Heart left ventricle (tissue), 16 donors: ENCODE data around the gene FOXP1. TPM values are rescaled to one million over a fixed set of nuclear protein-coding genes. Genes with fewer than 3 reads are reported as not detected.
A peak's percentile ranks its signal among the peaks of the same experiment; 100 is the strongest.

Experiments
- ATAC-seq, 4 donors: fragments of 200-7000 bp; cut with Tn5 transposase; one replicate each; pipeline ENCODE4 v1.9.1; 2020 to 2022; ENCODE audit warnings: moderate library complexity in 4 of 4, mild to moderate bottlenecking in 3 of 4, moderate number of reproducible peaks in 1 of 4
- DNase-seq, 5 donors: peaks; one replicate each; pipeline ENCODE4 v3.0.0-alpha.2; 2020
- H3K27ac ChIP-seq, 12 donors: fragments of 200-600 bp; sonication (generic) in 4 of 12; one replicate each; pipeline versions ENCODE4 v1.5.0 to v1.8.0; 2016 to 2022; ENCODE audit warnings: mild to moderate bottlenecking in 2 of 12
- H3K27me3 ChIP-seq, 9 donors: fragments of 200-600 bp; sonication (generic) in 2 of 9; one replicate each; pipeline versions ENCODE4 v1.5.1 to v1.8.0; 2016 to 2022; ENCODE audit warnings: mild to moderate bottlenecking in 3 of 9
- H3K36me3 ChIP-seq, 9 donors: fragments of 200-600 bp; sonication (generic) in 2 of 9; one replicate each; pipeline versions ENCODE4 v1.5.0 to v1.8.0; 2018 to 2022; ENCODE audit warnings: mild to moderate bottlenecking in 2 of 9
- H3K4me1 ChIP-seq, 12 donors: fragments of 200-600 bp; sonication (generic) in 4 of 12; one replicate each; pipeline versions ENCODE4 v1.5.0 to v1.8.0; 2016 to 2022; ENCODE audit warnings: mild to moderate bottlenecking in 3 of 12
- H3K4me3 ChIP-seq, 12 donors: fragments of 200-600 bp; sonication (generic) in 4 of 12; one replicate each; pipeline versions ENCODE4 v1.5.0 to v1.8.0; 2017 to 2022; ENCODE audit warnings: mild to moderate bottlenecking in 9 of 12, moderate library complexity in 4 of 12
- H3K9me3 ChIP-seq, 12 donors: fragments of 200-600 bp; sonication (generic) in 4 of 12; one replicate each; pipeline versions ENCODE4 v1.5.0 to v1.8.0; 2016 to 2022; ENCODE audit warnings: mild to moderate bottlenecking in 1 of 12
- POLR2A ChIP-seq, 2 donors: fragments of 450-650 bp; IDR thresholded peaks; one replicate each; pipeline ENCODE4 v1.6.1; 2017; ENCODE audit warnings: antibody characterized with exemption in 2 of 2, mild to moderate bottlenecking in 2 of 2, moderate library complexity in 2 of 2
- WGBS, 4 donors: extraction: QIAGEN DNeasy Blood & Tissue Kit in 2 of 4; methylation state at CpG; one replicate each; pipeline versions ENCODE4 v1.1.5 to v1.1.7; 2013 to 2018; 5-methylcytosine and 5-hydroxymethylcytosine counted together
- intact Hi-C, 10 donors: fragments of 100-400 bp; cut with DNase I; formaldehyde crosslinking; loops; one replicate each; pipeline versions ENCODE4 v1.11.1 to v1.14.2; 2022
- polyA plus RNA-seq, 2 donors: library from polyadenylated mRNA; stranded (reverse); fragments of 200-250 nt; gene quantifications; one replicate each; pipeline ENCODE4 v1.2.3, GENCODE V29; 2013
- total RNA-seq, 9 donors: library from RNA; depleted of rRNA in 2 of 9; stranded (reverse); fragments of >200 nt in 2 of 9; fragmentation: NEBNext Ultra II Directional in 3 of 9; extraction: Animal tissue kit (Norgen Biotek cat#: 25700) in 3 of 9; gene quantifications; one replicate each; pipeline versions ENCODE4 v1.1.0 to v1.2.4, GENCODE V29; 2016 to 2023
- TF ChIP-seq, protein P1 (sequence below), 12 donors: fragments of 200-600 bp; sonication (generic) in 4 of 12; IDR thresholded peaks; one replicate each; pipeline versions ENCODE4 v1.5.0 to v1.8.0; 2018 to 2022; ENCODE audit warnings: antibody characterized with exemption in 12 of 12, mild to moderate bottlenecking in 5 of 12
- donor health status: ischemic (EF 13 %, LVEDD 7.1; RV severe dilation, severe dysfunction).
- donor health status: healthy with polysubstance abuse.
- donor health status: DM: no; HTN: yes; CAD: no.
- donor health status: DM: no; HTN: no; CAD: no.
- donor health status: ischemic (EF 25% LVEDD 6.9; RV normal size, moderate dysfunction).
- donor health status: ischemic (EF 25% LVEDD 5.7; RV mildly dilated, moderate dysfunction).
- donor health status: healthy.
- donor health status: DM: yes; HTN: yes; CAD: no.
- donor health status: ischemic (EF 35%, LVEDD 5.7; RV mildly dilated, moderate dysfunction).
- donor health status: nonischemic (EF 11% LVEDD 7.7; RV severe dilation, severe dysfunction).
- donor health status: DM: yes; HTN: yes; CAD: no.
- donor health status: PGD.
- donor health status: ischemic (EF 29% LVEDD 5.4; RV normal size, mild dysfunction).
- donor health status: nonischemic (EF 23%, LVEDD 6.1; RV moderate dilation, normal function).

The FOXP1 gene
- total and polyA plus RNA-seq, 11 donors, result 14.9 to 67.8 (median 41.1) TPM

DNA sequence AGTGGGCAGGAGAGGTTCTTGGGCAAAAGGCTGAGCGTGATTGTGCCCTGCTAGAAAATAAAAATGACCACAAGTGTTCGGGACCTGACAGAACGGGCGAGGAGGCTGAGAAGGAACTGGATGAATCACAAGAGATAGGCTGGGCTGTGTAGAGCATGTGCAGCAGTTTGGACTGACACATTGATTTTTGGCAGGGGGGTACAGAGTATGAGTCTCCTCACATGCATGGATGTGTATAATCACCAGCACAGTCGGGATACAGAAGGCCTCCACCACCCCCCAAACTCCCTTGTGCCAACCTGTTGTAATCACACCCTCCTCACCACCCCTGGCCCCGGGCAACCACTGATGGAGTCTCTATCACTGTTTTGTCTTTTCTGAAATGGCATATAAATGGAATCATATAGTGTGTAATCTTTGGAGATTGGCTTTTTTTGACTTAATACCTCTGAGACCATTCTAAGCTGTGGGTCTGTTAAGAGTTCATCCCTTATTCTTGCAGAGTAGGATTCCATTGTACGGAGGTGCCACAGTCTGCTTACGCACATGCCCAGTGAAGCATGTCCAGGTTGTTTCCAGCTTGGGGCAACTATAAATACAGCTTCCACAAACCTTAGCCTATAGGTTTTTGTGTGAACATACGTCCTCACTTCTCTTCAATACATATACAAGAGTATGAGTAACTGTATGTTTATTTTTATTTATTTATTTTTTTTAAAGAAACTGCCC lies 438.8 kb downstream of the FOXP1 start:
- 84 to 90% (median 87%) methylated on average over 9 of the region's 9 CpGs for WGBS, 4 donors
- no peak overlapping the region for H3K27ac ChIP-seq
- H3K27me3 ChIP-seq, result no peaks in the 10 kb centered on the region
- intact Hi-C loops, result loop anchor here in 1 of 10 donors (10.0 kb wide), 1 partner anchor 250 kb away; no protein-coding TSS in a partner anchor
- H3K4me3 ChIP-seq, result no peak overlapping the region
- DNase-seq (no peak), ATAC-seq (peak in 1 of 4 donors; percentile 34)
- H3K36me3 ChIP-seq, result no peaks in the 10 kb centered on the region
- H3K4me1 ChIP-seq, result peaks cover 0 to 5% (median 0%) of the 10 kb centered on the region in 12 donors
- peaks cover 0 to 4% (median 0%) of the 10 kb centered on the region in 12 donors for H3K9me3 ChIP-seq
- no peak for TF ChIP-seq POLR2A (IDR thresholded peaks at IDR 0.05)
- TF ChIP-seq, protein P1, sequence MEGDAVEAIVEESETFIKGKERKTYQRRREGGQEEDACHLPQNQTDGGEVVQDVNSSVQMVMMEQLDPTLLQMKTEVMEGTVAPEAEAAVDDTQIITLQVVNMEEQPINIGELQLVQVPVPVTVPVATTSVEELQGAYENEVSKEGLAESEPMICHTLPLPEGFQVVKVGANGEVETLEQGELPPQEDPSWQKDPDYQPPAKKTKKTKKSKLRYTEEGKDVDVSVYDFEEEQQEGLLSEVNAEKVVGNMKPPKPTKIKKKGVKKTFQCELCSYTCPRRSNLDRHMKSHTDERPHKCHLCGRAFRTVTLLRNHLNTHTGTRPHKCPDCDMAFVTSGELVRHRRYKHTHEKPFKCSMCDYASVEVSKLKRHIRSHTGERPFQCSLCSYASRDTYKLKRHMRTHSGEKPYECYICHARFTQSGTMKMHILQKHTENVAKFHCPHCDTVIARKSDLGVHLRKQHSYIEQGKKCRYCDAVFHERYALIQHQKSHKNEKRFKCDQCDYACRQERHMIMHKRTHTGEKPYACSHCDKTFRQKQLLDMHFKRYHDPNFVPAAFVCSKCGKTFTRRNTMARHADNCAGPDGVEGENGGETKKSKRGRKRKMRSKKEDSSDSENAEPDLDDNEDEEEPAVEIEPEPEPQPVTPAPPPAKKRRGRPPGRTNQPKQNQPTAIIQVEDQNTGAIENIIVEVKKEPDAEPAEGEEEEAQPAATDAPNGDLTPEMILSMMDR (IDR thresholded peaks at IDR 0.05), result no peak

- H3K27me3 ChIP-seq, result no peaks in the 10 kb centered on the region
- TF ChIP-seq POLR2A (IDR thresholded peaks at IDR 0.05), result no peak
- TF ChIP-seq, protein P1 (IDR thresholded peaks at IDR 0.05), result no peak
- ATAC-seq, result no peak
- no peak for DNase-seq
- intact Hi-C loops, result loop anchor here in 1 of 10 donors (10.0 kb wide), 1 partner anchor 251 kb away; no protein-coding TSS in a partner anchor
- peaks cover 0 to 4% (median 0%) of the 10 kb centered on the region in 12 donors for H3K9me3 ChIP-seq
- no peaks in the 10 kb centered on the region for H3K36me3 ChIP-seq
- H3K27ac ChIP-seq, result peak overlapping the region in 1 of 12 donors; percentile 25
- H3K4me1 ChIP-seq, result peaks cover 0 to 5% (median 0%) of the 10 kb centered on the region in 12 donors
- H3K4me3 ChIP-seq, result no peak overlapping the region
- WGBS, 4 donors, result 90 to 94% (median 93%) methylated on average over 4 of the region's 4 CpGs
Measured at GRCh38 chr3:71143493-71143892, 440.0 kb downstream of the FOXP1 start.

DNA sequence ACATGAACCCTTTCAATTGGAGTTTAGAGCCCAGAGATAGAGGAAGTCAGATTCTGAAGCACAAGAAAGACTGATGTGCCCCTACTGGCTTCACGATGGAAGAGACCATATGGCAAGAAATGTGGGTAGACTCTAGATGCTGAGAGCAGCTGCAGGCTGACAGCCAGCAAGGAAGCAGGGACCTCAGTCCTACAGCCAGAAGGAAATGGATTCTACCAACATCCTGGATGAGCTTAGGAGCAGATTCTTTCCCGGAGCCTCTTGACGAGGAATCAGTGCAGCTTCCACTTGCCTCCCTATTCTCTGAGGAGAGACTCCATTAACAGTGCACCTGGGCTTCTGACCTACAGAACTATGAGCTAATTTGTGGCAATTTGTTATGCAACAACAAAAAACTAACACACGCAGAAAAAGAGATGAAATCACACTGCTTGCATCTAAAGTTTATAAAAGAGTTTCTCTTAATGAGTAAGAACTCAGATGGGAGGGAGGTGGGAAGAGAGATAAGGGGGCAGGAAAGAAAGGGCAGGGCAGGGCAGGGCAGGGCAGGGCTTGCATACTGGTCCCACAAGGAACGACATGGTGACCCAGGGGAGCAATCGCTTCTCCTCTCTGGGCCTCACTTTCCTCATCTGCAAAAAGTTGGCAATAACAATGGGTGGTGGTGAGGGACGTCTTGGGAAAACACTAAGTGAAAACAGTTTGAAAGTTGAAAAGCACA lies 440.9 kb downstream of the FOXP1 start:
- H3K4me1 ChIP-seq, result peaks cover 0 to 5% (median 0%) of the 10 kb centered on the region in 12 donors
- intact Hi-C loops, result loop anchor here in 1 of 10 donors (10.0 kb wide), 1 partner anchor 252 kb away; no protein-coding TSS in a partner anchor
- DNase-seq, result no peak
- ATAC-seq, result peak in 1 of 4 donors; percentile 33
- TF ChIP-seq POLR2A (IDR thresholded peaks at IDR 0.05), result no peak
- TF ChIP-seq, protein P1 (IDR thresholded peaks at IDR 0.05), result no peak
- H3K27ac ChIP-seq, result peak overlapping the region in 2 of 12 donors; percentile 25 to 76
- WGBS, 4 donors, result 57 to 62% (median 60%) methylated on average over 7 of the region's 7 CpGs
- peaks cover 0 to 4% (median 0%) of the 10 kb centered on the region in 12 donors for H3K9me3 ChIP-seq
- no peak overlapping the region for H3K4me3 ChIP-seq
- H3K36me3 ChIP-seq, result no peaks in the 10 kb centered on the region
- H3K27me3 ChIP-seq, result no peaks in the 10 kb centered on the region

DNA sequence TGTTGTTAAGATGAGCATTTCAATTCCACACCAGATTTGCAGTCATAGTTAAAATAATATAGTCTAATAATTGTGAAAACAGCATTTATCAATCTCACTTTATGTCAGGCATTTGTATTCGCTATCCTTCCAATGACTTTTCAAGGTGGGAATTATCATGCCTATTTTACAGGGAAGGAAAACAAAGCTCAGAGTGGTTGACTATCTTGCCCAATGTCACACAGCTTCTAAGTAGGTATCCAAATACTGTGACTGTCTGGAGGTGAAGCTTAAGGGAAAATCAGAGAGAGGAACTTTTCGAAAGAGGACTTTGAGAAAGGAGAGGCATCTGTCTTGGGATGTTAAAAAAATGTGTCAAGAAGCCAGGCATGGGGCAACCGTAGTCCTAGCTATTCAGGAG lies 443.1 kb downstream of the FOXP1 start:
- Histone ChIP-seq H3K27ac (peak overlapping the region in 1 of 12 donors; percentile 76), H3K4me1 (peaks cover 0 to 8% (median 2%) of the 10 kb centered on the region in 12 donors), H3K4me3 (no peak overlapping the region), H3K27me3 (no peaks in the 10 kb centered on the region), H3K9me3 (peaks cover 0 to 4% (median 0%) of the 10 kb centered on the region in 12 donors), H3K36me3 (no peaks in the 10 kb centered on the region)
- 97 to 99% (median 98%) methylated on average over 3 of the region's 3 CpGs for WGBS, 4 donors
- DNase-seq (no peak), ATAC-seq (no peak)
- TF ChIP-seq POLR2A (IDR thresholded peaks at IDR 0.05), result no peak
- TF ChIP-seq, protein P1 (IDR thresholded peaks at IDR 0.05), result no peak
- intact Hi-C loops, result loop anchor here in 1 of 10 donors (10.0 kb wide), 1 partner anchor 254 kb away; no protein-coding TSS in a partner anchor
